Measurements from ENCODE around the gene CPM.

The CPM gene

GRCh38 chr12:68873316-68873715, 59.7 kb downstream of the CPM start:
- no peak for DNase-seq

DNA sequence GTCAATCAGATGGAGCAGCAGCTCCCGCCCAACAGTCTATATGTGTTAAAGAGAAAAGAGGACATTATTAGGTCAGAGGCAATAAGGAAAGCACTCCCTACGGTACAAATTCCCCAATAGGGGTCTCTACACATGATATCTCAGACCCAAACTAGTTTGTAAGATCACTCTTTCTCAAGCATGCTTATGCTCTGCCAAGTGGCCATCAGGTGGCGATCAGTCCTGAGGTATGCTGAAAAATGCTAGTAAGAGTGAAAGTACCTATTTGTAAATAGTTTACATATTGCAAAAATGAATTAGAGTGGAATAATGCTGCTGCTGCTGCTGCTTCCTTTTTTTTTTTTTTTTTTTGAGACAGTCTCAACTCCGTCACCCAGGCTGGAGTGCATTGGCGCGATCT, 61.0 kb downstream of the CPM start:
- no peak for DNase-seq

GRCh38 chr12:68871396-68871795, 61.6 kb downstream of the CPM start:
- DNase-seq = no peak

DNA sequence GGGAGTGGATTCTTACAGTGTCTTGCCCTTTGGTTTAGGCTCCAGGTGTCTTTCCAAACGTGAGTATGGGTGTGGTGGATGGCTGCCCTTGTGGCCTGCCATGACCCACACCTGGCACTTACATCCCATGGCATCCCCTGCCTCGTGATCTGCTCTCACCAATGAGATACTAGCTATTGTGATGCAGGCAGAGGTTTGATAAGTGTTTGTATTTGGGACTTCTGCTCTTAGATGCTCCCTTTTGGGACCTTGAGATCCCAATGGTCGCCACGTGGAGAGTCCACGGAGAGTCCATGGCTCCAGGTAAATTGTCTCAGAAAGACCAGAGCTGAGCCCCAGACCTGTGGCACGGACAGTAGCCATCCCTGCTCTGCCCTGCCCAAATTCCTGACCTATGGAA, 62.5 kb downstream of the CPM start:
- DNase-seq = no peak

DNA sequence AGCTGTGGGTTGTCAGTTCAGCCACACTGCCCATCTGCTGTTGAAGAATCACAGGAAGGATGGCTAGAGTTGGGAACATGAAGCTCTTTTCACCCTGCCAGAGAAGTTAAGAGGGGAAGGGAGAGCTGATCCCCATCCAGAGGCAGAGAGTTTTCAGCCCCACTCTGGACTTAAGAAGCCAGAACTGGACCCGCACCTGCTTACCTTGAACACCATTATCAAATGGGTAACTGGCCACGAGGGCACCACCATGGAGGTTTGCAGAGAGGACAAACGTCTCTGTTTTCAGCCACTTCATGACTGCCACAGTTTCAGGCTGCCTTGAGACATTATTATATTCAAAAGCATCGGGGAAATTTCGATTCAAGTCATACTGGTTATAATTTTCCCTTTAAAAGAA, 63.0 kb downstream of the CPM start:
- DNase-seq = no peak

GRCh38 chr12:68868043-68868790, 64.8 kb downstream of the CPM start:
- no peak for DNase-seq

DNA sequence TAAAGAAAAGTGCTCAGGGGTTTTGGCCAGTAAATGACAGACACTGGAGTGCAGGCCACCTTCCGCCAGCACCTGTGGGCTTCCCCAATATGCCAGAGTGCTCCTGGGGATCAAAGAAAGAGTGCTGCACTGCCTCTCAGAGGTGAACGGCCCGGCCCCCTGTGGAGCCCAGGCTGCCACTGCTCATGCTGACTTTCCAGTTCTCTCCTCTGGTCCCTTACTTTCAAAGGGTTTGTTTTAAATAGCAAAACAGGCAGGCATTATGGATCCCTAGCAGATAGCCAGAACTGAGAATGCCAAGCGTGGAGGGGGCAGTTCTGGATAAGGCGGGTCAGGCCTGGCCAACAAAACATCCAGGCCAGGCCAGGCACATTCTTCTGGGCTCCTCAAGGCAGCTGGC, 65.4 kb downstream of the CPM start:
- no peak for DNase-seq

- DNase-seq = no peak
Measured at GRCh38 chr12:68866950-68867349, 66.0 kb downstream of the CPM start.

DNA sequence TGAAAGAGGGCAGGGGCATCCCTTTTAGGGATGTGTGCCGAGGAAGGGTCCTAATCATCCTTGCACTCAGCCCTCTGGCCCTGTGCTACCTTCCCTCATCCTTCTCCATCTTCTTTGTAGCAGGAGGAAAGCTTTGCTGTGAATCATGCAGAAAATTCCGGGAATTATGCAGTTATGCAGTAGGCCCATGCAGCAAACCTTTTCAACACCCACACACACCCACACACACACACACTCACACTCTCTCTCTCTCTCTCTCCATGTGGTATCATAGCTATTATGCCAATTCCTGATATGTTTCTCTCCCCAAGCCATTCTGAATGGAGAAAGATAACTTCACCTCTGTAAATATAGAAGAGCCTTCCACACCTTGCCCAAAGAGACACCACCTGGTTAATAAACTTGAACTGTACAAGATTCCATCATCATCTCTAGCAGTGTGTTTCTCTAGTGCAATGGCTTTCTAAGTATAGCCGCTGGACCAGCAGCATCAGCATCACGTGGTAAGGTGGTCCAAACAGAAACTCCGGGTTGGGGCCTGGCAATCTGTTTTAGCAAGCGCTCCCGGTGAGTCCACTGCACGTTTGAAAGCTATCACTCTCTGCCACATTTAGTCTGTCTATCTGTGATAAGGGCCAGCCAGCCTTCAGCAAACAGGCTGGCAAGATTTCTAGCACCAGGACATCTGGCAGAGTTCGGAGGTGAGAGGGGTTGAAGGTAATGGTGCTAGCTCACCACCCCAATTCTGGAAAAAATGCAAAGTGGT, 67.4 kb downstream of the CPM start:
- DNase-seq = no peak

GRCh38 chr12:68864604-68865003, 68.4 kb downstream of the CPM start:
- DNase-seq = no peak

DNA sequence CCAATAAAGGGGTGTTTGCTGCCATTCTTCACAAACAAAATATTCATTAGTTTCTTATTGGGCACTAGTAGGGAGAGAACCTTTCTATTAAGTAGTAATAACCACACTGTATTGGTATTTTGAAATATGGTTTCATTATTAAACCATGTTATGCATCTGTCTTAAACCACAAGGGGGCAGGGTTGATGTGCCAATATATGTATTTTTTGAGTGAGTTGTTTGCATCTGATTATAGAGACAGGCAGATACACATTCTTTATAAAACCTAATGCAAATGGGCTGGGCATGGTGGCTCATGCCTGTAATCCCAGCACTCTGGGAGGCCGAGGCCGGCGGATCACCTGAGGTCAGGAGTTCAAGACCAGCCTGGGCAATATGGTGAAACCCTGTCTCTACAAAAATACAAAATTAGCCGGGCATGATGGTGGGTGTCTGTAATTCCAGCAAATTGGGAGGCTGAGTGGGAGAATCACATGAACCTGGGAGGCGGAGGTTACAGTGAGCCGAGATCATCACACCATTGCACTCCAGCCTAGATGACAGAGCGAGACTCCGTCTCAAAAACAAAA, 69.0 kb downstream of the CPM start:
- peak; percentile 47 for DNase-seq

- no peak for DNase-seq
Measured at GRCh38 chr12:68863109-68863770, 69.7 kb downstream of the CPM start.

DNA sequence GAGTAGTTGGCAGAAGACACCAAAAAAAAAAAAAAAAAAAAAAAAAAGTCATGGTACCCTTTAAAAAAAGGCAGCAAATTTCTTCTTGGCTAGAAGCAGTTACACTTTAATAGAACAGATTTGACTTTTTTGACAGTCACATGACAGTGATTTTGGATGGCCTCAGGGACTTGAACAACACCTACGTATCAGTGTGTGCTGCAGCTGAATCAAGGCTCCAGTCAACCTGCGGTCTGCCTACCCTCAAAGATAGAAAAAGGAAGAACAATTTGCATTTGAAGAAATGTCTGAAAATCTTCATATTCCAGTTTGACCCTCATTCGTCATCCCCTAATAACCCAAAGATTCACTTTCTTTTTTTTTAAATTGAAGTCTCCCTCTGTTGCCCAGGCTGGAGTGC, 71.1 kb downstream of the CPM start:
- no peak for DNase-seq

DNA sequence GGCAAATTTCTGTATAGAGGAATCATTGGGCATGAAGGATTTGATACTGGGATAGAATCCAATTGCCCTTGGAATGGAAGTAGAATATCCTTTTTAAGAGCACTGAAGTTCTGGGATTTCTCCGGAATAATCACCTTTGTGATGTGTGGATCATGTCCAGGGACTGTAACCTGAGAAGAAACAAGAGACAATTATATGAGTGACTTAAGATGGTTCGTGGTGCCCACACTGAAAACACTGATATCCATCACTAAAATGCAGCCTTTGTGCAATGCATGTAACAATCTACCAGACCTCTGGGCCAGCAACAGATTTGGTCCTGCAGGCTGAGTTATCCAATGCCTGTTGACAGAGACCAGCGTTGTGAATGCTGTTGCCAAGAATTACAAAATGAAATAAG, 76.5 kb downstream of the CPM start:
- DNase-seq = no peak

DNA sequence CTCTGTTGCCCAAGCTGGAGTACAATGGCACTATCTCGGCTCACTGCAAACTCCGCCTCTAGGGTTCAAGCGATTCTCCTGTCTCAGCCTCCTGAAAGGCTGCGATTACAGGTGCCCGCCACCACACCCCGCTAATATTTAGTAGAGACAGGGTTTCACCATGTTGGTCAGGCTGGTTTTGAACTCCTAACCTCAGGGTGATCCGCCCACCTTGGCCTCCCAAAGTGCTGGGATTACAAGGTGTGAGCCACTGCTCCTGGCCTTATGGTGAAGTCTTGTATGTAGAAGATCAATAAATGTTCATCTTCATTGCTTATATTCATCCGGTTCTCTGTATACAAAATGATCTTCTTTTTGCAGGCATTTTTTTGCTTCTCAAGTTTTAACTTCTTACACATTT, 77.2 kb downstream of the CPM start:
- no peak for DNase-seq

GRCh38 chr12:68855111-68855510, 77.9 kb downstream of the CPM start:
- DNase-seq = no peak

GRCh38 chr12:68854554-68854953, 78.4 kb downstream of the CPM start:
- DNase-seq = no peak

DNA sequence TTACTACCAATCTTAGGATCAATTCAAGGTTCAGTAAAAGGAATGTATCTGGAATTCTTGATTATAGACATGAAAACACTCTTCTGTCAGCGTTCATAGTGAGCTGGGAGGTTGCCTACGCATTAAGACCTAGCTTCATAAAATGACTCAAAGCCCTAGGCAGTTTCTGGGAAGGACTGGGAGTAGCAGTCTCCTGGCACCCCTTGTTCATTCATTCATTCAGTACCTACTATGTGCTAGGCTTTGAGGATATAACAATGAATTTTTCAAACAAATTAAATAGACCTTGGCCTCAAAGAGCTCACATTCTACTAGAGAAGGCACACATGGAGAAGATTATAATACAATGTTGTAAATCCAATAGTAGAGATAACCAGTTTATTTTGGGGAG, 78.9 kb downstream of the CPM start:
- DNase-seq = no peak

GRCh38 chr12:68853396-68854077, 79.4 kb downstream of the CPM start:
- no peak for DNase-seq

DNA sequence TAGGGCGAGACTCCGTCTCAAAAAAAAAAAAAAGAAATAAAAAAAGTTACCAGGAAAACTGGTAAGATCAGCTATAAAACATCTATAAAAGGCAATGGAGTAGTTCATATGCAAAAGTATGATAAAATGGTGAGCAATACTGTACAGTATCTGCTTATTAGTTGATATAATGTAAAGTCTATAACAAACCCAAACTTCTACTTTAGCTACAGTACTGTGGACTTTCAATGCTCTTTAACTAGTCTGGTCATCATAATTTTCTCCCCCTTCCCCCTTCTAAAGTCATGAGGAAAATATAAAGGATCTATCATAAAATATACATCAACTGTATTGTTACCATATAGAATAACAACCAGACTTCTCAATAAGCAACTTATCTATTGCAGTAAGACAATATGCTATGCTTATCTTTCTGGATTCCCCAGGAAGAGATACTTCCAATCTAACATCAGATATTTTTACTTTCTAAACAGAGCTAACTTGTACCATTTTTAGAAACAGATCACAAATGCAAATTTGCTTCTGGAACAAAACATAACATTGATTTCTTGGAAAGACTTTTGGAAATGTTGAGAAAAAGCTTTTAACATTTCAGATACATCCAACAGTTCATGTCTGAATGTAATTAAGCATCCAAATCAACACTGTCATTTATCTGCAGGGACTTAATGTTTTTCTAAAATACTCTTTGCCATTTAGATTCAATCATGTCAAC, 81.2 kb downstream of the CPM start:
- no peak for DNase-seq

DNA sequence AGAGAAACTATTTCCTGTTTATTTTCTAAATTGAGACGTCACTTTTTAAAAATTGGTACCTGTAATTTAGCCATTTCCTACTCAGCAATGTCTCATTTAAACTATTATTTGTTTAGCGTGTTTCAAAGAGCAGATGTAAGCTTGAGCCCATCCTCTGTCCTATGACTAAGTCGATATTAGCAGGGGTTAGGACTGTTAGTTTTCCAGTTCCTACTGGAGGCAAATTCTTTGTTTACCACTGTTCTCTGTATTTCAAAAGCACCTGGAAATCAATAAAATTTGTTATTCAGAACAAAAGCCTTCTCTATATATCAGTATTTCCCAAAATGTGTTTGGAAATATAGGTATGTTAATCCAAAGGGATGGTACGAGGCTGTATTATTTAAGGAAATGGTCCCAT, 82.6 kb downstream of the CPM start:
- no peak for DNase-seq

DNA sequence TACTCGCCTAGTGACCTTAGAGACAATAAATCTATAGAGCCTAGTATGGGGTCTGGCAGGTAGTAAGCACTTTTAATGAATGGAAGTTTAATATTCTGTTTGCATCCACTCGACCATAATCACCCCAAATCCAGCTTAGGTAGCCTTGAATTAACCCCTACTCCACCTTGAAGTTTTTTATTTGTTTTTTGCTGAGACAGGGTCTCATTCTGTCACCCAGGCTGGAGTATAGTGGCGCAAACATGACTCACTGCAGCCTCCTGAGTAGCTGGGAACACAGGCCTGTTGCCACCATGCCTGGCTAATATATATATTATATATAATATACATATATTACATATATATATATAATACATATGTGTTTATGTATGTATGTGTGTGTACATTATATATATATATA, 86.2 kb downstream of the CPM start:
- no peak for DNase-seq

Measured in NCI-H2029 treated with DMSO at 0.1 percent for 48 hours (cell line).